Fibroblast of skin of right quadriceps (primary cell): Measurements from ENCODE around the gene NKAIN4.
"Not testable (repeated sequence)": the region's sequence is repeated elsewhere in the genome, so short reads cannot be mapped to it uniquely, and the experiment has no call there.

Experiments
- DNase-seq: peaks from one replicate; pipeline ENCODE4 v3.0.0-alpha.2; 2013

NKAIN4 gene

GRCh38 chr20:63233924-63234323 is 20.3 kb downstream of the NKAIN4 start:
- no peak for DNase-seq

DNA sequence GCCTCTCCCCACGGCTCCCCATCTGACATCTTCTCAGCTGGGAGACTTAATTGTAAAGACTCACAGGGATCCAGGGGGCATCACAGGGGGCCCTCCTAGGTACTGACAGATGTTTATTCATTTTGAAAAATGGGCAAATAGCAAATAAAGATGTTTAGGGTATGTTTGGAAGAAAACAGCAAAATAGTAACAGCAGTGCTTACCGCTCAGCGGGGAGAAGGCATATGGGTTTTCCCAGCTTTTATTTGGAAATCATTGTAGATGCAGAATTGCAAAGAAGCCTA is 21.3 kb downstream of the NKAIN4 start:
- no peak for DNase-seq

GRCh38 chr20:63232235-63233060 is 21.8 kb downstream of the NKAIN4 start:
- DNase-seq: peak; percentile 94

- DNase-seq: peak; percentile 64
These were observed 23.4 kb downstream of the NKAIN4 start for GRCh38 chr20:63230800-63231268.

DNA sequence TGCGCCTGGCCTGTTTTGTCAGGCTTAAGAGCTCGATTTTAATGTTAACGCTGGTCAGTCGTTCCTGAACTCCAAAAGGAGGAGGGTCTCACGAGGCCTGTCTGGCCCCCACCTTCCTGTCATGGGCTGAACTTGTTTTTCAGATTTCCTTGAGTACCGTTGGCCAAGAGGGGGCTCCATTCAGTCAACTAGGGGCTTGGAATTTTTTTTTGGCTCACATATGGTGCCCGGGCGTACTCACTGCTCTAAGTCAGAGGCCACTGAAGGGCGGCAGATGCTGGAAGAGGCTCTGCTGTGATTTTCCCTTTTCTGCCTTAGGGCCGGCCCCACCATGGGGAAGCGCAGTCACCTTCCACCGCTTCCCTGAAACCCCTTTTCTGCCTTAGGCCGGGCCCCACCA is 25.5 kb downstream of the NKAIN4 start:
- no peak for DNase-seq

DNA sequence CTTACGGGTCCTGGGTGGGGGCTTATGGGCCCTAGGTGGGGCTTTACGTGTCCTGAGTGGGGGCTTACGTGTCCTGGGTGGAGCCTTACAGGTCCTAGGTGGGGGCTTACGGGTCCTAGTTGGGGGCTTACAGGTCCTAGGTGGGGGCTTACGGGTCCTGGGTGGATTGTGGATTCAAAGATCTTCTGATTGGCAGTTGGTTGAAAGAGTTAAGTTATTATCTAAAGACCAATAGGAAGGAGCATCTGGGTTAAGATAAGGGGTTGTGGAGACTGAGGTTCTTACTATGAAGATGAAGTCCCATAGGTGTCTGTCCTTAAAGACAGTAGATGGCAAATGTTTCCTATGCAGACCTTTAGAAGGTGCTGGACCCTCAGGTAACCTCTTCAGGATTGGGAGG is 27.0 kb downstream of the NKAIN4 start:
- DNase-seq: no peak

- no peak for DNase-seq
These were observed 28.0 kb downstream of the NKAIN4 start for GRCh38 chr20:63226042-63226943.

DNA sequence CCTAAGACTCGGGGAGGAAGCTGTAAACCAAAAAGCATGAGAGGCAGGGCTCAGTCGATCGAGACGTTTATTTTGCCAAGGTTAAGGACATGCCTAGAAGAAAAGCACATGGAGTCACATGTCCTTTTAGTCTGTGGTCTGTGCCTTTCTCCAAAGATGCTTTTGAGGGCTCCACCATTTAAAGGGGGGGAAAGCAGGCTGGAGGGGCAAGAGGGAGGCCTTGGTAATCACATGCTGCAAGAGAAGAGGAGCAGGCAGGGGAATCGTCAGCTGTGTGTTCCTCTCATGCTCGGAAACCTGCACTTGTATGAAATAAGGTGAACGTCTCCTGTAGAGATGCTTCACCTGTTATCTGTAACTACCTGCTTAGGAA is 29.2 kb downstream of the NKAIN4 start:
- DNase-seq: no peak

DNA sequence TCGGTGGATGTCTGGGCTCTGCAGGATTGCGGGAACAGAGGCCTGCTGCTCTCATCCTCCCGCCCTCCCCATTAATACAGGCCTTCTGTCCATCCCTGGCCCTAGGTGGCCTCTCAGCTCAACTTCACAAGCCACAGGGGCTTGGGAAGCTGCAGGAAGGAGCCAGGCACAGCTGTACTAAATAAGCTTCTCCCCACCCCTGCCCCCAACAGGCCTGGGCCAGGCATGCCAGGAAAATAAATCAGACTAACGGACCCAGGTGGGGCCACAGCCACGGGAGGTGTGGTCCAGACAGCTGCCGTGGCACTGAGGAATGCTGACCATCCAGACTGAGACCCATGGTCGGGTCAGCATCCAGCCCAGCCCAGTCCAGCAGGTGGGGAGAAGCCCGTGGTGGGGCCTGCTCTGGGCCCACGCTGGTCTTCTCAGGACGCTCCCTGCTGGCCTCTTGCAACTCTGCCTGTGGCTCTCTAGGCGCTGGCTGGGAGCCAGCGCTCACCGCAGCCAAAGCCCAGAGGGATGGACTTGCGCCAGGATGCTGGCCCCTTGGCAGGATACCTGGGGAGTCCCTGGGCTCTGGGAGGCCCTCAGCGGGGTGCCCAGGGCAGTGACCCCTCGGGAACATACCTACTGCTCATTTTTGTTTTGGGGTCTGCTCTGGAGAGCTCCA is 29.7 kb downstream of the NKAIN4 start:
- DNase-seq: peak; percentile 46

GRCh38 chr20:63223826-63224207 is 30.4 kb downstream of the NKAIN4 start:
- DNase-seq: no peak

DNA sequence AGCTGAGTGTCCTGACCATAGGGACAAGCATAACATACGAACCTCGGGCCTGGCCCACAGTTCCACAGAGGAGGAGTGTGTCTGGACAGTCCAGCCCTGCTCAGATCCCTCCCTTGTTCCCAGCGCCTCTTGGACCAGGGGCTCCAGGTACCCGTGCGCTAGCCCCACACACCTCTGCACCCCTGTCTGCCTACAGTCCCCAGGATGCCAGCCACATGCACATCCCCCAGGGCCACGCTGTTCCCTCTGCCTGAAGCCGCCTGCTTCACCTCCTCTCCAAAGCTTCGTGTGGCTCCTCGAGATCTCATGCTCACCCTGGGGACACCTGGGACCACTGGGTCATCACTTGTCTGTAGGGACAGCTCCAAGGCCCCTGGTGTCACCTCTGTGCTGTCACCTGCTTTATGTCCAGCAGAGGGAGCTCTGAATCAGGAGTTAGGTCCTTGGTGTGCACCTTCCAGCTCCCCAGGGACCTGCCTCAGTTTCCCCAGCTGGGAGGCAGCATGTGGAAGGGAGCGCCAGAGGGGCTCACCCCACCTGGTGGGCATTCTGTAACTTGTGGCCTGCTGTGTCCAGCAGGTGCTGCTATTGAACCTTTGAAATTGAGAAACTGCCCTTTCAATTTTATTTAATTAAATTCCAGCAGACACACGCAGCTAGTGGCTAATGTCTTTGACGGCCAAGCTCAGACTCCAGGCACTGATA is 31.0 kb downstream of the NKAIN4 start:
- peak; percentile 28 for DNase-seq

GRCh38 chr20:63222541-63222940 is 31.7 kb downstream of the NKAIN4 start:
- no peak for DNase-seq

GRCh38 chr20:63221400-63222053 is 32.7 kb downstream of the NKAIN4 start:
- DNase-seq: not testable (repeated sequence)

DNA sequence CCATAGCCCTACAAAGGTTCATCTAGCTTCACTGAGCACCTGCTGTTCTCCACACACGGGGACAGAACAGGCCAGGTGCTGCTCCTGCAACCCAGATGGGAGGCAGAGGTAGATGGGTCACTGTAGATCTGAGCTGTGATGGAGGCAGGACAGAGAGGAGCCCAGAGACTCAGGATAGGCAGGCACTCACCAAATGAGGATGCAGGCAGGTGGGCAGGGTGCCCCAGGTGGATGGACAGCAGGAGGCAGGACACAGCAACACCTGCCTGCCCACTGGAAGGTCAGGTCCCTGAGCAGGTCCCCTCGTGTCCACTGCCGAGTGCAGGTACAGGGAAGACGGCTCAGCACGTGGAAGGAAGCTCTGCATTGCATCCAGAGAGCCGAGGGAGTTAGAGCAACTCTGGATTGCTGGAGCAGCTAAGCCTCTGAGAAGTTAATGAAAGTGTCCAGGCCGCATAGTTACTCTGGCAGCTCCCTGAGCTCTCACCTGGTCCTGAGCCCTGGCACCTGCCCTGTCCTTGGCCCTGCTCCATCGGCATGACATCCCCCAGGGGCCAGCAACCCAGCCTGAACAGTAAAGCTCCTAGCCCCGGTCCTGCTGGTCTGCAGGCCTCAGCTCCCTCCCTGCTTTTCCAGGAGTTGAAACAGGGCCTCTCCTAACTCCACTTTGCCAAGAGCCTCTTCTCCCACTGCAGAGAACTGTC is 33.4 kb downstream of the NKAIN4 start:
- no peak for DNase-seq

DNA sequence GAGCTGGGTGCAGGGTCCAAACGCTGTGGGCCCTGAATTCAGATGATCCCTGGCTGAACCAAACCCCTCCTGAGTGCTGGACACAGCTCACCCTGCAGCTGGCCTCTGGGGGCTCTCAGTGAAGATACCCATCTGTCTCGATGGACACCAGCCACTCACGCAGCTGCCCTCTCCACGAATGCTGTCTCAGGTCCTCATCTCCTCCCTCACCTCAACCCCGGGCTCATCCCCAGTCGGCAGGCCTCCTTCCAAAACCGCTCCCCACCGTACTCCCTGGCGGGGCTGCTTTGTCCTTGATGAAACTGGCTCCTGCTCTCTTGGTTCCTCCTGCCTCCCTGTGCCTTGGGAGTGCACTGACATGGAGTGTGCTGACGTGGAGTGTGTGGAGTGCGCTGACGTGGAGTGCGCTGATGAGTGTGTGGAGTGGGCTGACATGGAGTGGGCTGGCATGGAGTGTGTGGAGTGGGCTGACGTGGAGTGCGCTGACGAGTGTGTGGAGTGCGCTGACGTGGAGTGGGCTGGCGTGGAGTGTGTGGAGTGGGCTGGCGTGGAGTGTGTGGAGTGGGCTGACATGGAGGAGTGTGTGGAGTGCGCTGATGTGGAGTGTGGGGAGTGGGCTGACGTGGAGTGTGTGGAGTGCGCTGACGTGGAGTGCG is 34.3 kb downstream of the NKAIN4 start:
- no peak for DNase-seq

DNA sequence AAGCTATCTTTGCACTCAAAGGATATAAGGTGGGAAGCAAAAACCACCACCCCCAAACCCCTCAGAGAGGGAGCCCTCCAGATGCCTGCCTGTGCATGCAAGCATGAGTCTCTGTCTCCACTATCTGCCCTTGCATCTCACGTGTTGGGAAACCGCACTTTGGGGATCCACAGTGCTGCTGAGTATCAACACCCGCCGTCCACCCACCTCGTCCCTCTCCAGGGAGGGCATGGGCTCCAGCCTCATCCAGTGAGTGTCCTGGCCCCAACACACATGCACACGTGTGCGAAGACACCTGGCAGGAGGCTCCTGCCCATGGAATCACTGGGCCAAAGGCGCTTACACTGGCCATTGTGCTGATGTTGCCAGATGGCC is 34.8 kb downstream of the NKAIN4 start:
- DNase-seq: no peak

DNA sequence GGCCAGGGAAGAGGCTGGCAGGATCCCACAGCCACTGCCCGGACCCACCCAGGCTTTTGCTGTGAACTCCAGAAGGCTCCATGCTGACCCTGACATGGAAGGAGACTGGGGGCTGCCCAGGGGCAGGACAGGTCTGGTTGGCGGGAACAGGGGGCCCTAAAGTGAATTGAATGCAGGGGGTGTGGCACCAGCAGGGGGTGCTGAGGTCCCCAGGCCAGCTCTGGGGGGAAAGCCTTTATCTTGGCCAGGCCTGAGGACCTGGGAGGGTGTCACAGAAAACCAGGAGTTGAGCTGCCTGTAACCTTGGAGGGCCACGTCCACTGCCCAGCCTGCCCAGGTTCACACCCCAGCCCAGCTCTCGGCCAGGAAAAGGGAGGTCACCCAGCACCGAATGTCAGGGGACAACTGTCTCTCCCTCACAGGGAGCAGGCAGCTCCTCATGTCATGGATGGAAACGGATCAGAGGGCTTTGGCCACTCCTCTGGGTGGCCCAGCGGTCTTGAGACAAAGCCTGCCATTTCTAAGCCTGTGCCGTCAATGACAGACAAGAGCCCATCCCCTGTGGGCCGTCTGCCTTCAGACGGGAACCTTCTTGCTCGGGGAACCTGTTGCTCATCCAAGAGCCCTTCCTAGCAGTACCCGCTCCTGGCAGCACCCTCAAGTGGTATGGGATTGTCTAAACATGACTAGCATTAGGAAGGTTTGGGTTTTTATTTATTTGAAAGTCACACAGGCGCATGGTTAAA is 35.4 kb downstream of the NKAIN4 start:
- no peak for DNase-seq

GRCh38 chr20:63217706-63218105 is 36.6 kb downstream of the NKAIN4 start:
- DNase-seq: no peak

- DNase-seq: no peak
These were observed 37.3 kb downstream of the NKAIN4 start for GRCh38 chr20:63216849-63217471.
